OCI-LY7 (cell line): Measurements from ENCODE around the gene DNAH14. TPM values are rescaled to one million over a fixed set of nuclear protein-coding genes. Genes with fewer than 3 reads are reported as not detected.
"Not testable (repeated sequence)": the region's sequence is repeated elsewhere in the genome, so short reads cannot be mapped to it uniquely, and the experiment has no call there.

Experiments
- BruUV-seq: library from RNA; stranded (reverse); fragments of 400-500 nt; replicated peaks from 2 replicates; lab custom pipeline; 2021; lab: Mats Ljungman, UMichigan
- CTCF ChIA-PET: fragments of 300-600 bp; sonication (Branson Sonifier 250); formaldehyde crosslinking; loops from one replicate; lab custom pipeline; 2022; ENCODE audit warnings: antibody characterized with exemption; ENCODE audit not compliant: unreplicated experiment; lab: Charles Lee
- POLR2A ChIA-PET: fragments of 300-600 bp; sonication (Branson Sonifier 250); formaldehyde crosslinking; loops from one replicate; lab custom pipeline; 2022; ENCODE audit warnings: antibody characterized with exemption; lab: Charles Lee
- DNase-seq: peaks from one replicate; pipeline ENCODE4 v3.0.0-alpha.2; 2015; ENCODE audit warnings: low spot score
- H2AFZ ChIP-seq: fragments of 200-600 bp; sonication (generic), shearing (Covaris generic); 2 replicates; pipeline ENCODE4 v1.6.1; 2014; ENCODE audit warnings: mild to moderate bottlenecking, antibody characterized with exemption, low read length, moderate library complexity
- H3K27ac ChIP-seq: fragments of 200-600 bp; sonication (generic); 2 replicates; pipeline ENCODE4 v1.5.1; 2014; ENCODE audit warnings: mixed run types, low read depth, mild to moderate bottlenecking, moderate library complexity, low read length, inconsistent platforms; ENCODE audit not compliant: poor library complexity, severe bottlenecking
- H3K36me3 ChIP-seq: fragments of 200-600 bp; sonication (generic); 2 replicates; pipeline ENCODE4 v1.6.1; 2014; ENCODE audit warnings: mild to moderate bottlenecking, antibody characterized with exemption, low read length, moderate library complexity, mixed read lengths; ENCODE audit not compliant: insufficient read depth
- H3K4me1 ChIP-seq: fragments of 200-600 bp; sonication (generic); 2 replicates; pipeline ENCODE4 v1.5.1; 2014; ENCODE audit warnings: mild to moderate bottlenecking, low read length; ENCODE audit not compliant: insufficient read depth, poor library complexity, severe bottlenecking
- H3K4me2 ChIP-seq: fragments of 200-600 bp; sonication (generic); 2 replicates; pipeline ENCODE4 v1.6.1; 2014; ENCODE audit warnings: mild to moderate bottlenecking, low read length
- H3K4me3 ChIP-seq: fragments of 200-600 bp; sonication (generic); 2 replicates; pipeline ENCODE4 v1.5.1; 2014; ENCODE audit warnings: mild to moderate bottlenecking, low read depth, low read length; ENCODE audit not compliant: poor library complexity, severe bottlenecking
- H3K79me2 ChIP-seq: fragments of 200-600 bp; sonication (generic); 2 replicates; pipeline ENCODE4 v1.6.1; 2016; ENCODE audit warnings: low read depth, mild to moderate bottlenecking, low read length, moderate library complexity, mixed read lengths; ENCODE audit not compliant: insufficient read depth
- H3K9me2 ChIP-seq: fragments of 200-600 bp; sonication (generic); 2 replicates; pipeline ENCODE4 v1.6.1; 2016; ENCODE audit warnings: mild to moderate bottlenecking, low read length, mixed read lengths; ENCODE audit not compliant: insufficient read depth
- H3K9me3 ChIP-seq: fragments of 200-600 bp; sonication (generic); 2 replicates; pipeline ENCODE4 v1.6.1; 2014; ENCODE audit warnings: mild to moderate bottlenecking, mixed run types, low read length, mixed read lengths
- H4K20me1 ChIP-seq: fragments of 200-600 bp; sonication (generic); 2 replicates; pipeline ENCODE4 v1.6.1; 2014; ENCODE audit warnings: mild to moderate bottlenecking, antibody characterized with exemption, low read length, moderate library complexity, mixed read lengths; ENCODE audit not compliant: insufficient read depth
- EZH2phosphoT487 ChIP-seq: fragments of 200-600 bp; sonication (generic); IDR thresholded peaks from 2 replicates; pipeline ENCODE4 v1.6.1; 2018; ENCODE audit warnings: low read depth, borderline replicate concordance, mild to moderate bottlenecking, mixed run types, antibody characterized with exemption, low read length, moderate library complexity, mixed read lengths
- intact Hi-C: fragments of 100-400 bp; cut with micrococcal nuclease; formaldehyde crosslinking; loops from one replicate; pipeline ENCODE4 v1.10.0; 2022; ENCODE audit not compliant: unreplicated experiment
- total RNA-seq, 2 experiments: library from RNA; depleted of rRNA in 1 of 2; stranded (reverse); fragments of >200 nt in 1 of 2; shearing (Covaris generic) in 1 of 2; gene quantifications; 2 replicates each; pipeline ENCODE4 v1.2.3, GENCODE V29; 2014 to 2022
- TF ChIP-seq, protein P1 (sequence below): fragments of 200-600 bp; sonication (generic); conservative IDR thresholded peaks from 2 replicates; pipeline ENCODE4 v1.5.1; 2014; ENCODE audit warnings: mild to moderate bottlenecking, antibody characterized with exemption, low read length, moderate library complexity, mixed read lengths

Gene DNAH14
- total RNA-seq, 2 experiments from 2014 or later = not detected

DNA sequence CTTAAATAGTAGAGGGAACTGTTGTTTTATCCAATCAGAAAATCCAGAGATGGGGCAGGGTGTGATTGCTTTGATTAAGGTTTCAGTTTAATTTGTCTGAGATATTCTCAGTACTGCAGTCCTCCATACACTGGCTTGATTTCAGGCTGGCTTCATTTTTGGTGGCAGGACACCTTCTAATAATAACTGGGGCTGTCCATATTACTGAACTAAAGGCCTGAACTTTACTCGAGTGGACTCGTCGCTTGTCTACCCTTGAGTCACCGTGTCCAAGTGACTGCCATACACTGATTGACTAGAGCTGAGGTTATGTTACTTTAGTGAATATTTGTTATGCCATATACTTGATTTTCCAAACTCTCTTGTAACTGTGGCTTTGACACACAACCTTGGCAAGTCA, 228.8 kb downstream of the DNAH14 start:
- TF ChIP-seq, protein P1, sequence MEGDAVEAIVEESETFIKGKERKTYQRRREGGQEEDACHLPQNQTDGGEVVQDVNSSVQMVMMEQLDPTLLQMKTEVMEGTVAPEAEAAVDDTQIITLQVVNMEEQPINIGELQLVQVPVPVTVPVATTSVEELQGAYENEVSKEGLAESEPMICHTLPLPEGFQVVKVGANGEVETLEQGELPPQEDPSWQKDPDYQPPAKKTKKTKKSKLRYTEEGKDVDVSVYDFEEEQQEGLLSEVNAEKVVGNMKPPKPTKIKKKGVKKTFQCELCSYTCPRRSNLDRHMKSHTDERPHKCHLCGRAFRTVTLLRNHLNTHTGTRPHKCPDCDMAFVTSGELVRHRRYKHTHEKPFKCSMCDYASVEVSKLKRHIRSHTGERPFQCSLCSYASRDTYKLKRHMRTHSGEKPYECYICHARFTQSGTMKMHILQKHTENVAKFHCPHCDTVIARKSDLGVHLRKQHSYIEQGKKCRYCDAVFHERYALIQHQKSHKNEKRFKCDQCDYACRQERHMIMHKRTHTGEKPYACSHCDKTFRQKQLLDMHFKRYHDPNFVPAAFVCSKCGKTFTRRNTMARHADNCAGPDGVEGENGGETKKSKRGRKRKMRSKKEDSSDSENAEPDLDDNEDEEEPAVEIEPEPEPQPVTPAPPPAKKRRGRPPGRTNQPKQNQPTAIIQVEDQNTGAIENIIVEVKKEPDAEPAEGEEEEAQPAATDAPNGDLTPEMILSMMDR = no peak
- TF ChIP-seq EZH2phosphoT487 = no peak
- no peaks in the 10 kb centered on the region for H3K79me2 ChIP-seq
- no peak overlapping the region for H3K4me2 ChIP-seq
- CTCF ChIA-PET = no interaction called here
- DNase-seq = no peak
- peaks cover 5% of the 10 kb centered on the region for H3K4me1 ChIP-seq
- intact Hi-C loops = no loop called here
- BruUV-seq = no TSS peak
- H3K36me3 ChIP-seq = no peaks in the 10 kb centered on the region
- no peaks in the 10 kb centered on the region for H3K9me2 ChIP-seq
- H2AFZ ChIP-seq = no peak overlapping the region
- POLR2A ChIA-PET = no interaction called here
- no peaks in the 10 kb centered on the region for H4K20me1 ChIP-seq
- no peak overlapping the region for H3K4me3 ChIP-seq
- no peaks in the 10 kb centered on the region for H3K9me3 ChIP-seq
- H3K27ac ChIP-seq = no peak overlapping the region

DNA sequence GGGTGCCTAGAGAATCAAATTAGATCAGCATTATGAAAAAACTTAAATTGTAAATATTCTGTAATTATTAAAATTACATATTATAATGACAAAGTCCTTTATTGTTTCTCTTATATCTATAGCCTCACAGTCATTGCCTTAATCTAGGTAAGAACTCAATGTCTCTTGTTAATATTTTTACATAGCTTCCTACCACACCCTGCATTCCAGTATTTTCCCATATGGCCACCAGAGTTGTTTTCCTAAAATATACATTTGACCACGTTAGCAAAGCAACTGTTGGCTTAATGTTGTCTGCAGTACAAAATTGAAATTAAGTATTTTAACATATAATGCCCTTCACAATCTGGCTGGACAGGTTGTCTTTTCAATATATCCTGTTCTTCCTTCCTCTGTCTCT, 230.3 kb downstream of the DNAH14 start:
- H3K27ac ChIP-seq = no peak overlapping the region
- DNase-seq = no peak
- H3K36me3 ChIP-seq = no peaks in the 10 kb centered on the region
- CTCF ChIA-PET = no interaction called here
- H3K4me1 ChIP-seq = peaks cover 5% of the 10 kb centered on the region
- H3K9me3 ChIP-seq = no peaks in the 10 kb centered on the region
- no peak overlapping the region for H3K4me3 ChIP-seq
- POLR2A ChIA-PET = no interaction called here
- no peak overlapping the region for H2AFZ ChIP-seq
- BruUV-seq = no TSS peak
- intact Hi-C loops = no loop called here
- H3K9me2 ChIP-seq = no peaks in the 10 kb centered on the region
- TF ChIP-seq, protein P1 = no peak
- TF ChIP-seq EZH2phosphoT487 = no peak
- H3K79me2 ChIP-seq = no peaks in the 10 kb centered on the region
- H4K20me1 ChIP-seq = no peaks in the 10 kb centered on the region
- H3K4me2 ChIP-seq = no peak overlapping the region

DNA sequence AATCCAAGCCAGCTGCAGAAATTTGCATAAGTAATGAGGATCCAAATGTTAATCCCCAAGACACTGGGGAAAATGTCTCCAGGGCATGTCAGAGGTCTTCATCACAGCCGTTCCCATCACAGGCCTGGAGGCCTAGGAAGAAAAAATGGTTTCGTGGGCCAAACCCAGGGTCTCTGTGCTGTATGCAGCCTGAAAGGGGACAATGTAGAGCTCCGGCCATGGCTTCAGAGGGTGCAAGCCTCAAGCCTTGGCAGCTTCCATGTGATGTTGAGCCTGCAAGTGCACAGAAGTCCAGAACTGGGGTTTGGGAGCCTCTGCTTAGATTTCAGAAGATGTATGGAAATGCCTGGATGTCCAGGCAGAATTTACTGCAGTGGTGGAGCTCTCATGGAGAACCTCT, 247.9 kb downstream of the DNAH14 start:
- BruUV-seq, H3K9me2 ChIP-seq, H3K4me2 ChIP-seq, H3K27ac ChIP-seq, H4K20me1 ChIP-seq, H3K4me3 ChIP-seq, DNase-seq, H3K79me2 ChIP-seq, H3K4me1 ChIP-seq, CTCF ChIA-PET, H3K36me3 ChIP-seq, H2AFZ ChIP-seq, POLR2A ChIA-PET, intact Hi-C loops: not testable (repeated sequence)
- H3K9me3 ChIP-seq = peaks cover 10% of the 10 kb centered on the region; the same call in 1 of the 2 replicates
